ENCODE data around the gene KLK13. TPM values are rescaled to one million over a fixed set of nuclear protein-coding genes. Genes with fewer than 3 reads are reported as not detected.

Gene KLK13
- total and polyA plus RNA-seq, 9 donors = 0.21 TPM; not detected in 8

GRCh38 chr19:51012661-51013190 lies 52.2 kb downstream of the KLK13 start:
- H3K4me1 ChIP-seq (ENCODE audit: control insufficient read depth, insufficient read depth, low read length) = peaks cover 6% of the 10 kb centered on the region
- 76% methylated on average over 10 of the region's 12 CpGs for WGBS (ENCODE audit: insufficient coverage)

GRCh38 chr19:51010066-51010795 lies 54.7 kb downstream of the KLK13 start:
- H3K27me3 ChIP-seq (ENCODE audit: control insufficient read depth, insufficient read depth, low read length) = peaks cover 8% of the 10 kb centered on the region
- H3K9me3 ChIP-seq (replicated peaks; ENCODE audit: control insufficient read depth, low read depth, low read length) = no peaks in the 10 kb centered on the region
- no peaks in the 10 kb centered on the region for H3K4me1 ChIP-seq (ENCODE audit: control insufficient read depth, insufficient read depth, low read length)
- no peak overlapping the region for H3K4me3 ChIP-seq (ENCODE audit: low read length)
- 48% methylated on average over 2 of the region's 4 CpGs for WGBS (ENCODE audit: insufficient coverage)
- H3K27ac ChIP-seq (ENCODE audit: low read length) = no peak overlapping the region
- DNase-seq = no peak
- H3K36me3 ChIP-seq (ENCODE audit: control insufficient read depth, insufficient read depth, low read length) = no peaks in the 10 kb centered on the region

More at GRCh38 chr19:51012661-51013190, 52.2 kb downstream of the KLK13 start:
- DNase-seq = no peak
- Histone ChIP-seq H3K4me3 (ENCODE audit: low read length) (no peak overlapping the region), H3K27me3 (ENCODE audit: control insufficient read depth, insufficient read depth, low read length) (peaks cover 32% of the 10 kb centered on the region), H3K9me3 (replicated peaks; ENCODE audit: control insufficient read depth, low read depth, low read length) (no peaks in the 10 kb centered on the region), H3K36me3 (ENCODE audit: control insufficient read depth, insufficient read depth, low read length) (no peaks in the 10 kb centered on the region), H3K27ac (ENCODE audit: low read length) (no peak overlapping the region)

GRCh38 chr19:51009061-51009891 lies 55.6 kb downstream of the KLK13 start:
- no peak for DNase-seq
- no peaks in the 10 kb centered on the region for H3K9me3 ChIP-seq (replicated peaks; ENCODE audit: control insufficient read depth, low read depth, low read length)
- no peak overlapping the region for H3K27ac ChIP-seq (ENCODE audit: low read length)
- no peak overlapping the region for H3K4me3 ChIP-seq (ENCODE audit: low read length)
- no peaks in the 10 kb centered on the region for H3K4me1 ChIP-seq (ENCODE audit: control insufficient read depth, insufficient read depth, low read length)
- H3K36me3 ChIP-seq (ENCODE audit: control insufficient read depth, insufficient read depth, low read length) = no peaks in the 10 kb centered on the region
- 81% methylated on average over 12 of the region's 19 CpGs for WGBS (ENCODE audit: insufficient coverage)
- H3K27me3 ChIP-seq (ENCODE audit: control insufficient read depth, insufficient read depth, low read length) = peaks cover 3% of the 10 kb centered on the region

- no peaks in the 10 kb centered on the region for H3K9me3 ChIP-seq (replicated peaks; ENCODE audit: control insufficient read depth, low read depth, low read length)
- no peak overlapping the region for H3K4me3 ChIP-seq (ENCODE audit: low read length)
- H3K27ac ChIP-seq (ENCODE audit: low read length) = no peak overlapping the region
- no peaks in the 10 kb centered on the region for H3K4me1 ChIP-seq (ENCODE audit: control insufficient read depth, insufficient read depth, low read length)
- H3K36me3 ChIP-seq (ENCODE audit: control insufficient read depth, insufficient read depth, low read length) = no peaks in the 10 kb centered on the region
- DNase-seq = no peak
- peaks cover 3% of the 10 kb centered on the region for H3K27me3 ChIP-seq (ENCODE audit: control insufficient read depth, insufficient read depth, low read length)
- WGBS (ENCODE audit: insufficient coverage) = no CpG with 5 or more reads among the region's 3 CpGs
Observed at GRCh38 chr19:51007488-51007887, 57.4 kb downstream of the KLK13 start.

DNA sequence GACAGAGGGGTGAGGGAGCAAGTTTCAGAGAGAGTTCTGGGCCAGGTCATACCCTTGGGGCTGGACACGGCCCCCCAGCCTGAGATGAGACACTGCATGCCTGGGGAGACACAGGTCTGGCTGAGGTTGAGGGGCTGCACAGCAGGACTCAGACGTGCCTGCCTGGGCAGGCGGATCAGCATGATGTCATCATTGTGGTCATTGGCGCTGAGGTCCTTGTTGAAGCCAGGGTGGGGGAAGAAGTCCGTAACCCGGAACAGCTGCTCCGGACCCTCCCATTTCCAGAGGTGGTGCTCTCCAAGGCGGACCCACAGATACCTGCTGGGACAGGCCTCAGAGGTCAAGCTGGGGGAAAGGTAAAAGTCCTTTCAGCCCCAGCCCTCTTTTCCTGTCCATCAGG lies 58.5 kb downstream of the KLK13 start:
- peaks cover 14% of the 10 kb centered on the region for H3K27me3 ChIP-seq (ENCODE audit: control insufficient read depth, insufficient read depth, low read length)
- H3K36me3 ChIP-seq (ENCODE audit: control insufficient read depth, insufficient read depth, low read length) = no peaks in the 10 kb centered on the region
- 53% methylated on average over 7 of the region's 8 CpGs for WGBS (ENCODE audit: insufficient coverage)
- H3K4me1 ChIP-seq (ENCODE audit: control insufficient read depth, insufficient read depth, low read length) = no peaks in the 10 kb centered on the region
- no peak overlapping the region for H3K4me3 ChIP-seq (ENCODE audit: low read length)
- H3K27ac ChIP-seq (ENCODE audit: low read length) = no peak overlapping the region
- H3K9me3 ChIP-seq (replicated peaks; ENCODE audit: control insufficient read depth, low read depth, low read length) = no peaks in the 10 kb centered on the region
- no peak for DNase-seq

Other genes with a start within 250 kb of the KLK13 start
- not detected for gene KLK1, start 241.3 kb downstream of the KLK13 start, total RNA-seq
- gene KLK1, start 241.3 kb downstream of the KLK13 start, polyA plus RNA-seq (ENCODE audit: insufficient read depth in 1 of 8, insufficient read length in 8 of 8, low replicate concordance in 1 of 8) = under 1 TPM; 0.15 to 0.54 (median 0.28) TPM
- not detected for gene KLK15, start 231.5 kb downstream of the KLK13 start, total RNA-seq
- gene KLK15, start 231.5 kb downstream of the KLK13 start, polyA plus RNA-seq (ENCODE audit: insufficient read depth in 1 of 8, insufficient read length in 8 of 8, low replicate concordance in 1 of 8) = under 1 TPM in 1 of 8 donors, not detected in 7; 0.17 TPM
- not detected for gene KLK3, start 210.2 kb downstream of the KLK13 start, total RNA-seq
- not detected for gene KLK3, start 210.2 kb downstream of the KLK13 start, polyA plus RNA-seq (ENCODE audit: insufficient read depth in 1 of 8, insufficient read length in 8 of 8, low replicate concordance in 1 of 8)
- not detected for gene KLK2, start 191.7 kb downstream of the KLK13 start, total RNA-seq
- gene KLK2, start 191.7 kb downstream of the KLK13 start, polyA plus RNA-seq (ENCODE audit: insufficient read depth in 1 of 8, insufficient read length in 8 of 8, low replicate concordance in 1 of 8) = under 1 TPM in 1 of 8 donors, not detected in 7; 0.30 TPM
- gene KLK4, start 153.7 kb downstream of the KLK13 start, total RNA-seq = not detected
- gene KLK4, start 153.7 kb downstream of the KLK13 start, polyA plus RNA-seq (ENCODE audit: insufficient read depth in 1 of 8, insufficient read length in 8 of 8, low replicate concordance in 1 of 8) = not detected
- not detected for gene KLK5, start 112.1 kb downstream of the KLK13 start, total RNA-seq
- gene KLK5, start 112.1 kb downstream of the KLK13 start, polyA plus RNA-seq (ENCODE audit: insufficient read depth in 1 of 8, insufficient read length in 8 of 8, low replicate concordance in 1 of 8) = under 1 TPM in 1 of 8 donors, not detected in 7; 0.34 TPM
- 0.09 TPM for gene KLK6, start 95.5 kb downstream of the KLK13 start, total RNA-seq
- gene KLK6, start 95.5 kb downstream of the KLK13 start, polyA plus RNA-seq (ENCODE audit: insufficient read depth in 1 of 8, insufficient read length in 8 of 8, low replicate concordance in 1 of 8) = under 1 TPM in 5 of 8 donors, not detected in 3; 0.12 to 0.62 (median 0.23) TPM
- not detected for gene KLK7, start 81.2 kb downstream of the KLK13 start, total RNA-seq
- gene KLK7, start 81.2 kb downstream of the KLK13 start, polyA plus RNA-seq (ENCODE audit: insufficient read depth in 1 of 8, insufficient read length in 8 of 8, low replicate concordance in 1 of 8) = under 1 TPM in 4 of 8 donors, not detected in 4; 0.05 to 0.30 (median 0.17) TPM
- gene KLK8, start 63.5 kb downstream of the KLK13 start, total RNA-seq = not detected
- gene KLK8, start 63.5 kb downstream of the KLK13 start, polyA plus RNA-seq (ENCODE audit: insufficient read depth in 1 of 8, insufficient read length in 8 of 8, low replicate concordance in 1 of 8) = 1 to 10 TPM in 1 of 8 donors, not detected in 7; 1.0 TPM
- not detected for gene KLK10, start 45.4 kb downstream of the KLK13 start, total RNA-seq
- under 1 TPM in 7 of 8 donors, not detected in 1; 0.06 to 0.57 (median 0.15) TPM for gene KLK10, start 45.4 kb downstream of the KLK13 start, polyA plus RNA-seq (ENCODE audit: insufficient read depth in 1 of 8, insufficient read length in 8 of 8, low replicate concordance in 1 of 8)
- gene KLK11, start 38.5 kb downstream of the KLK13 start, total RNA-seq = not detected
- gene KLK11, start 38.5 kb downstream of the KLK13 start, polyA plus RNA-seq (ENCODE audit: insufficient read depth in 1 of 8, insufficient read length in 8 of 8, low replicate concordance in 1 of 8) = 1 to 10 TPM in 1 of 8 donors, under 1 TPM in 2, not detected in 5; 0.34 to 2.1 (median 0.45) TPM
- not detected for gene KLK12, start 30.1 kb downstream of the KLK13 start, total RNA-seq
- gene KLK12, start 30.1 kb downstream of the KLK13 start, polyA plus RNA-seq (ENCODE audit: insufficient read depth in 1 of 8, insufficient read length in 8 of 8, low replicate concordance in 1 of 8) = not detected
- gene KLK14, start 17.8 kb upstream of the KLK13 start, total RNA-seq = not detected
- gene KLK14, start 17.8 kb upstream of the KLK13 start, polyA plus RNA-seq (ENCODE audit: insufficient read depth in 1 of 8, insufficient read length in 8 of 8, low replicate concordance in 1 of 8) = under 1 TPM in 5 of 8 donors, not detected in 3; 0.28 to 0.52 (median 0.34) TPM
- 4.8 TPM for gene CTU1, start 43.3 kb upstream of the KLK13 start, total RNA-seq
- gene CTU1, start 43.3 kb upstream of the KLK13 start, polyA plus RNA-seq (ENCODE audit: insufficient read depth in 1 of 8, insufficient read length in 8 of 8, low replicate concordance in 1 of 8) = 1 to 10 TPM; 2.7 to 4.3 (median 3.3) TPM
- 0.53 TPM for gene SIGLEC9, start 59.8 kb upstream of the KLK13 start, total RNA-seq
- 1 to 10 TPM in 5 of 8 donors, under 1 TPM in 3; 0.54 to 1.4 (median 1.1) TPM for gene SIGLEC9, start 59.8 kb upstream of the KLK13 start, polyA plus RNA-seq (ENCODE audit: insufficient read depth in 1 of 8, insufficient read length in 8 of 8, low replicate concordance in 1 of 8)
- gene SIGLEC7, start 77.2 kb upstream of the KLK13 start, total RNA-seq = 0.40 TPM
- gene SIGLEC7, start 77.2 kb upstream of the KLK13 start, polyA plus RNA-seq (ENCODE audit: insufficient read depth in 1 of 8, insufficient read length in 8 of 8, low replicate concordance in 1 of 8) = 1 to 10 TPM in 1 of 8 donors, under 1 TPM in 7; 0.41 to 1.1 (median 0.63) TPM
- 2.3 TPM for gene CD33, start 160.0 kb upstream of the KLK13 start, total RNA-seq
- gene CD33, start 160.0 kb upstream of the KLK13 start, polyA plus RNA-seq (ENCODE audit: insufficient read depth in 1 of 8, insufficient read length in 8 of 8, low replicate concordance in 1 of 8) = 1 to 10 TPM; 2.2 to 3.9 (median 2.8) TPM
- gene SIGLECL1, start 186.0 kb upstream of the KLK13 start, total RNA-seq = not detected
- not detected for gene SIGLECL1, start 186.0 kb upstream of the KLK13 start, polyA plus RNA-seq (ENCODE audit: insufficient read depth in 1 of 8, insufficient read length in 8 of 8, low replicate concordance in 1 of 8)
- not detected for gene IGLON5, start 246.6 kb upstream of the KLK13 start, total RNA-seq
- under 1 TPM; 0.14 to 0.73 (median 0.21) TPM for gene IGLON5, start 246.6 kb upstream of the KLK13 start, polyA plus RNA-seq (ENCODE audit: insufficient read depth in 1 of 8, insufficient read length in 8 of 8, low replicate concordance in 1 of 8)

Data from muscle of leg (tissue), 11 donors.